ENCODE measurements around the gene SPATA21. TPM values are rescaled to one million over a fixed set of nuclear protein-coding genes. Genes with fewer than 3 reads are reported as not detected.

The SPATA21 gene
- total and polyA plus RNA-seq, 4 donors = 0.08 to 0.42 TPM; not detected in 2

GRCh38 chr1:16372535-16373285, 64.5 kb downstream of the SPATA21 start:
- H3K9me3 ChIP-seq (ENCODE audit: control insufficient read depth in 4 of 4, low read length in 3 of 4) = no peaks in the 10 kb centered on the region
- no peak overlapping the region for H3K9ac ChIP-seq (ENCODE audit: low read depth in 1 of 2, low read length in 2 of 2)
- no peaks in the 10 kb centered on the region for H3K27me3 ChIP-seq (ENCODE audit: control insufficient read depth in 4 of 4, insufficient read depth in 4 of 4, low read length in 3 of 4)
- H3K27ac ChIP-seq (ENCODE audit: low read depth in 1 of 2, low read length in 2 of 2) = no peak overlapping the region
- TF ChIP-seq HNF4A (conservative IDR thresholded peaks at IDR 0.05) = no peak
- no peak for TF ChIP-seq HNF4G (IDR thresholded peaks at IDR 0.05)
- no peak for TF ChIP-seq ZBTB33 (IDR thresholded peaks at IDR 0.05)
- TF ChIP-seq SP1 (IDR thresholded peaks at IDR 0.05) = no peak
- no peak for TF ChIP-seq REST (IDR thresholded peaks at IDR 0.05)
- no peak for TF ChIP-seq GABPA (IDR thresholded peaks at IDR 0.05 in 1 of 2, conservative IDR thresholded peaks at IDR 0.05 in 1 of 2)
- no peak for TF ChIP-seq MAX (IDR thresholded peaks at IDR 0.05)
- no peak for TF ChIP-seq RAD21 (IDR thresholded peaks at IDR 0.05)
- TF ChIP-seq NR2F2 (IDR thresholded peaks at IDR 0.05) = no peak
- TF ChIP-seq FOXA1 (IDR thresholded peaks at IDR 0.05) = no peak
- no peak for TF ChIP-seq FOXA2 (IDR thresholded peaks at IDR 0.05)
- no peak for TF ChIP-seq RXRA (IDR thresholded peaks at IDR 0.05)
- no peak for TF ChIP-seq TAF1 (conservative IDR thresholded peaks at IDR 0.05)
- TF ChIP-seq YY1 (IDR thresholded peaks at IDR 0.05) = no peak
- TF ChIP-seq JUND (IDR thresholded peaks at IDR 0.05) = no peak
- no peak for TF ChIP-seq CTCF (IDR thresholded peaks at IDR 0.05; ENCODE audit: low read depth, low read length, missing input control)
- TF ChIP-seq ATF3 (IDR thresholded peaks at IDR 0.05) = no peak
- no peak for TF ChIP-seq EGR1 (IDR thresholded peaks at IDR 0.05; ENCODE audit: low read depth in 2 of 2)
- 91% methylated on average over 3 of the region's 3 CpGs for WGBS
- H3K4me3 ChIP-seq (ENCODE audit: low read depth in 1 of 3, low read length in 3 of 3) = no peak overlapping the region
- peaks cover 0 to 3% (median 0%) of the 10 kb centered on the region in 4 donors for H3K36me3 ChIP-seq (ENCODE audit: control insufficient read depth in 4 of 4, insufficient read depth in 3 of 4, low read depth in 1 of 4, low read length in 3 of 4)
- DNase-seq (ENCODE audit: low spot score) = no peak
- peaks cover 13 to 44% (median 28%) of the 10 kb centered on the region in 4 donors for H3K4me1 ChIP-seq (ENCODE audit: control insufficient read depth in 4 of 4, insufficient read depth in 4 of 4, low read length in 3 of 4)
